ENCODE data around the gene EML6.

- TF ChIP-seq CTCF (IDR thresholded peaks at IDR 0.05 in 2 of 3, conservative IDR thresholded peaks at IDR 0.05 in 1 of 3; ENCODE audit: control insufficient read depth in 2 of 3, extremely low read depth in 1 of 3, insufficient read depth in 1 of 3, low read depth in 3 of 3, low read length in 3 of 3): no peak
- no peak for TF ChIP-seq HDAC6 (IDR thresholded peaks at IDR 0.05; ENCODE audit: unreplicated experiment)
- no peak for TF ChIP-seq ZNF217 (IDR thresholded peaks at IDR 0.05)
- no peak for TF ChIP-seq CHD1 (IDR thresholded peaks at IDR 0.05; ENCODE audit: low read depth, low read length)
- TF ChIP-seq SIX5 (IDR thresholded peaks at IDR 0.05; ENCODE audit: low read depth, low read length, severe bottlenecking): no peak
- TF ChIP-seq STAT3 (IDR thresholded peaks at IDR 0.05; ENCODE audit: low read depth, low read length): no peak
- TF ChIP-seq PBX3 (IDR thresholded peaks at IDR 0.05; ENCODE audit: insufficient replicate concordance, low read depth, low read length): no peak
- no peak for TF ChIP-seq SMC3 (IDR thresholded peaks at IDR 0.05; ENCODE audit: borderline replicate concordance, low read length)
- no peak for TF ChIP-seq HCFC1 (IDR thresholded peaks at IDR 0.05; ENCODE audit: low read length)
Measured at GRCh38 chr2:54967269-54967668, 243.8 kb downstream of the EML6 start.

All from GM12878 (cell line).